Activated T-cell treated with anti-CD3 and anti-CD28 coated beads, Interleukin-2, amount 50 U/mL, for 72 hours (primary cell): Measurements from ENCODE around the gene MIGA1. TPM values are rescaled to one million over a fixed set of nuclear protein-coding genes. Genes with fewer than 3 reads are reported as not detected.
A peak's percentile ranks its signal among the peaks of the same experiment; 100 is the strongest.

Source experiments
- ATAC-seq, 2 donors: fragments of 150-1000 bp; cut with Tn5 transposase; replicated peaks in 1 of 2; 2 replicates each; pipeline ENCODE4 v1.10.0; 2021; ENCODE audit warnings: moderate library complexity in 2 of 2, mild to moderate bottlenecking in 1 of 2
- DNase-seq, 2 donors: peaks; one replicate each; pipeline ENCODE4 v3.0.0; 2021 to 2022; ENCODE audit warnings: mixed read lengths in 1 of 2
- H3K27ac Mint-ChIP-seq: one replicate; pipeline ENCODE4 v1.8.0; 2022; ENCODE audit warnings: mild to moderate bottlenecking, moderate library complexity, mixed read lengths
- H3K27me3 Mint-ChIP-seq: one replicate; pipeline ENCODE4 v1.8.0; 2022; ENCODE audit warnings: low read depth, mixed read lengths
- H3K36me3 Mint-ChIP-seq, 2 donors: one replicate each; pipeline ENCODE4 v1.8.0; 2022; ENCODE audit warnings: mixed read lengths in 2 of 2, mild to moderate bottlenecking in 1 of 2; ENCODE audit not compliant: insufficient read depth in 2 of 2
- H3K4me1 Mint-ChIP-seq: one replicate; pipeline ENCODE4 v1.8.0; 2022; ENCODE audit warnings: low read depth, mixed read lengths
- H3K4me3 Mint-ChIP-seq, 2 donors: one replicate each; pipeline ENCODE4 v1.8.0; 2022; ENCODE audit warnings: mild to moderate bottlenecking in 2 of 2, mixed read lengths in 2 of 2, moderate library complexity in 2 of 2
- H3K9me3 Mint-ChIP-seq, 2 donors: one replicate each; pipeline ENCODE4 v1.8.0; 2022; ENCODE audit warnings: mixed read lengths in 2 of 2
- total RNA-seq, 2 donors: library from RNA; stranded (reverse); gene quantifications; one replicate each; pipeline ENCODE4 v1.2.3, GENCODE V29; 2022

MIGA1 gene
- total RNA-seq, 2 donors from 2014 or later = 11.9 to 12.4 TPM

DNA sequence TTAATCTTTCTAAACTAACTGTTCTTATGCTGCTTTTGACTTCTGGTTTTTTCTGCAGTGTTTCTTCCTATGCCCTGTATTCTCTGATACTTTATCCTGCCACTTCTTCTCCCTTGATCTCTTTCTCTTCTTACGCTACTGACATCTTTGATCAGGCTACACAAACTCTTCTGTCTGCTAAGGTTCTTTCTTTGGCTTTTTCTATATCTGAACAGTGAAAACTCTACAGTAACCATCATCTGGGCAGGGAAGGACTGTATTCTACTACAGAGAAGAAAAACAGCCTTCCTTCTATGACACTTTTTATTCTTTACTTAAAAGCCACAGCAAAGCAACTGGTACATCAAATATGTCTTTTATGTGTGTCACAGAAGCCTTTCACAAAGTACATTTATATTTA is 101.6 kb downstream of the MIGA1 start:
- Mint-ChIP-seq H3K27me3 (no peaks in the 10 kb centered on the region), H3K4me3 (no peak overlapping the region), H3K4me1 (no peaks in the 10 kb centered on the region), H3K27ac (no peak overlapping the region), H3K36me3 (no peaks in the 10 kb centered on the region), H3K9me3 (no peaks in the 10 kb centered on the region)
- ATAC-seq (no peak), DNase-seq (no peak)

DNA sequence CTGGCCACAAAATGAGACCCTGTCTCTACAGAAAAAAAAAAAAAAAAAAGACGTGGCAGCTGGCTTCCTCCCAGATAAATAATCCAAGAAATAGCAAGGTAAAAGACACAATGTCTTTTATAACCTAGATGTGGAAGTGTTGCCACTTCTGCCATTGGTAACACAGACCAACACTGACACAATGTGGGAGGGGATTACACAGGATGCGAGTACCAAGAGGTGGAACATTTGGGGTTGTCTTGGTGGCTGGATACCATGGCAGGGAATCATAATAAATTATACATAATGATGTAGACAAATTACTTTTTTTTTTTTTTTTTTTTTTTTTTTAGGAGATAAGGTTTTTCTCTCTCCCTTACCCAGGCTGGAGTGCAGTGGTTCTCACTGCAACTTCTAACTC is 103.0 kb downstream of the MIGA1 start:
- H3K4me3 Mint-ChIP-seq = no peak overlapping the region
- no peak for ATAC-seq
- no peaks in the 10 kb centered on the region for H3K4me1 Mint-ChIP-seq
- DNase-seq = no peak
- no peak overlapping the region for H3K27ac Mint-ChIP-seq
- no peaks in the 10 kb centered on the region for H3K27me3 Mint-ChIP-seq
- peaks cover 0 to 1% of the 10 kb centered on the region in 2 donors for H3K36me3 Mint-ChIP-seq
- H3K9me3 Mint-ChIP-seq = no peaks in the 10 kb centered on the region

DNA sequence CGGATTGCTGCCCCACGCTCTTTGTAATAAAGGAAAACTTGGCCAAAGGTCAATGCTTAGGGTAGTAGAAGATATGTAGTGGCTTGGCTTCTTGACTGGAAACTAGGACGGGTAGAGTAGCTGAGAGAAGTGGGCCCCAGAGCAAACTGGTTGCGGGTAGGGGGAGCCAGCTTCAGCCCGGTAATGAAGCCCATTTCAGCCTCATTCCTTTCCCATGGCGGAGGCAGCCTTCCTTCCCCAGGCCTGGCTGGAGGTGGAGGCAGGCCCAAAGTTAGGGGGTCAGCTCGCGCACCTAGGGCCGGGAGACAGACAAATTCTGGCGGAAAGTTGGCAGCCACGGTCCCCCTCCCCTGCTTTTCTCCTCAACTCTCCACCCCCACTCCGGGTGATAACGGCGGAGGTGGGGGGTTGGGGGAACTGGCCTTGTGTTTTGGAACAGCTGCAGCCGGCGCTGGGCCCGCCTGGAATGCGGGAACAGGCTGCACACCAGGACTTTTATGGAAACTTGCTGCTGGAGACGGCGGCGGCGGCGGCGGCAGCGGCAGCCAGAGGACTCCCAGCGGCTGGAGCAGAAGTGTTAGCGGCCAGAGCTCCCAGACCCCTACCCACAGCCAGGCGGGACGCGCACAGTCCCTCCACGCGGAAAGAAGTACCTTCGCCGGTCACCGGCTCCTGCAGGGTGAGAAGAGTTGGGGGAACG is 108.8 kb downstream of the MIGA1 start, which contains the start of gene NEXN:
NEXN (plus strand) TSS at position 544 of the 700 bp plus-strand sequence. CDS start 27,483 bp downstream, outside the sequence.
- peak within 1 kb of the TSS; percentile 70 to 86 for H3K4me3 Mint-ChIP-seq
- peaks cover 0 to 3% of the 10 kb centered on the region in 2 donors for H3K36me3 Mint-ChIP-seq
- DNase-seq (no peak), ATAC-seq (peak in 1 of 2 donors; percentile 44)
- H3K27me3 Mint-ChIP-seq = peaks cover 18% of the 10 kb centered on the region
- H3K9me3 Mint-ChIP-seq = no peaks in the 10 kb centered on the region
- H3K4me1 Mint-ChIP-seq = peaks cover 15% of the 10 kb centered on the region
- no peak within 1 kb of the TSS for H3K27ac Mint-ChIP-seq

DNA sequence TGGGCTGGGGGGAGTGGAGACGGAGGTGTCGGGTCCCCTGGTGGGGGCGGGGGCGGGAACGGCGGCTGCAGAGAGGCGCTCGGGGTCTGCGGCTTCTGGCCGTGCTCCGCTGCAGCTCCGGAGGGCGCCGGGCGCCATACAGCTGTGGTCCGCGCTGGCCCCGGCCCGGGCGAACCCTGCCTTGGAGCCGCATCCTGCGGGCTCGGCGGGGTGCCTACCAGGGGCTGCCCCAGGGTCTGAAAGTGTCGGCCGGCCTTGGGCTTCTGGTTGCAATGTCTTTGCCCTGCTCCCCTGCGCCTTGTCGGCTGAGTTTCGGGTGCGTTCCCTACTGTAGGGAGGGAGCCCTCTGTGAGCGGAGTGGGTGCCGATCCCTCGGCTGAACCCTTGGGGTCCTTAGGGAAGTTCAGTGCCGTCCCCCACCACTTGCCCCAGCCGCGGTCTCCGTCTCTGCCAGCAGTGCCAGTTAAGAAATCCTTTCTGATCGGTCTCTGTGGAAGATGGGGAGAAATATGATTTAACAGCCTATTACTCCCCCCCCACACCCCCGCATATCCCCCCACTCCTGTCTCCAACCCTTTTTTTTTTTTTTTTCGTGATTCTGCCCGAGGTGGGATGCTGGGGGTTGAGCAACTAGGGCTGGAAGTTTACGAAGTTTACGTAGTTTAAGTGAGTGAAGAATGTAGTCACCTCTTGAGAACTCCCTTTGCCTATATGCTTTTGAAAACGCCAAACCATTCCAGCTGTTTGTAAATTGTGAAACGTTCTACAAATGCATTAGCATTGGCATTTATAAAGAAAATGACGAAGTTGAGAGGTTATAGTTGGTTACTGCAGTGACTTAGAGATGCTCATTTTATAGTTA is 109.6 kb downstream of the MIGA1 start:
- peak; percentile 38 to 43 for DNase-seq

DNA sequence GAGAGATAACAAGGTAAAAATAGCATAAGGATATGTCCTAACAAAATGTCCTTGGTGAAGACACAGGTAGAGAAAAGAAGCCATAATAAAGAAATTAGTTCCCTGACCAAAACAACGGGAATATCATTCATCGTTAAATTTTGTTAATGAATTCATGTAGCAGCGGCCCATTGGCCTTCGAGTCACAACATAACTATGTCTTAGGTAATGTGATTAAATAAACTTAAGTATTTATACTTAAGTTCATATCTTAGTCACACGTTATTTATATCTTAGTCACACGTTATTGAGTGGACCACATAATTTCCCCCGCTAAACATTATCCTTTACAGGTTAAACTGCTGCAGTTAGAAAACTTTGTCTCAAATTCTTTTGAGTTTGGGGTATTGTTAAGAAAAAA is 110.2 kb downstream of the MIGA1 start:
- peaks cover 18% of the 10 kb centered on the region for H3K27me3 Mint-ChIP-seq
- DNase-seq (no peak), ATAC-seq (no peak)
- no peaks in the 10 kb centered on the region for H3K9me3 Mint-ChIP-seq
- peak overlapping the region; percentile 70 to 86 for H3K4me3 Mint-ChIP-seq
- H3K36me3 Mint-ChIP-seq = peaks cover 0 to 3% of the 10 kb centered on the region in 2 donors
- no peak overlapping the region for H3K27ac Mint-ChIP-seq
- H3K4me1 Mint-ChIP-seq = peaks cover 15% of the 10 kb centered on the region

More for the DNA sequence above, 109.6 kb downstream of the MIGA1 start:
- H3K27ac Mint-ChIP-seq = no peak overlapping the region
- ATAC-seq = peak; percentile 83 to 87
- peaks cover 15% of the 10 kb centered on the region for H3K4me1 Mint-ChIP-seq
- no peaks in the 10 kb centered on the region for H3K9me3 Mint-ChIP-seq
- H3K4me3 Mint-ChIP-seq = peak overlapping the region; percentile 70 to 86
- peaks cover 18% of the 10 kb centered on the region for H3K27me3 Mint-ChIP-seq
- H3K36me3 Mint-ChIP-seq = peaks cover 0 to 3% of the 10 kb centered on the region in 2 donors

DNA sequence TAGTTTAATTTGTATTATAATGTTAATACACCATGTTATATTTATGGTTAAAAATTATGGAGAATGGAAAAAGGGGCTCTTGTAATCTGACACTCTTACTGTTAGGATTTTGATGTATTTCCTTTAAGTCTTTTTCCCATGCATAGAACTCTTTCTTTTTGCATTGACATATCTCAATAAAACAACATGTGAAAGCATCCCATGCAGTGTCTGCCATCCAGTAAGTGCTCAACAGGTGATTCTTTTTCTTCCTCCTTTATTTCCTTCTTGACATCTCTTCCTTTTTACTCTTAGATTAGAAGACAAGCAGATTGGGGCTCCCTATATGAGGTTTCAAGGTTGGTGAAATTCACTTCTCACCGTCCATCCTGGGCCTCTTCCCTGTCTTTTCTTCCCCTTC is 111.8 kb downstream of the MIGA1 start:
- Mint-ChIP-seq H3K4me3 (no peak overlapping the region), H3K36me3 (peaks cover under 1 to 3% of the 10 kb centered on the region in 2 donors), H3K9me3 (peaks cover 0 to under 1% of the 10 kb centered on the region in 2 donors), H3K4me1 (peaks cover 15% of the 10 kb centered on the region), H3K27ac (no peak overlapping the region), H3K27me3 (peaks cover 18% of the 10 kb centered on the region)
- ATAC-seq (no peak), DNase-seq (no peak)

DNA sequence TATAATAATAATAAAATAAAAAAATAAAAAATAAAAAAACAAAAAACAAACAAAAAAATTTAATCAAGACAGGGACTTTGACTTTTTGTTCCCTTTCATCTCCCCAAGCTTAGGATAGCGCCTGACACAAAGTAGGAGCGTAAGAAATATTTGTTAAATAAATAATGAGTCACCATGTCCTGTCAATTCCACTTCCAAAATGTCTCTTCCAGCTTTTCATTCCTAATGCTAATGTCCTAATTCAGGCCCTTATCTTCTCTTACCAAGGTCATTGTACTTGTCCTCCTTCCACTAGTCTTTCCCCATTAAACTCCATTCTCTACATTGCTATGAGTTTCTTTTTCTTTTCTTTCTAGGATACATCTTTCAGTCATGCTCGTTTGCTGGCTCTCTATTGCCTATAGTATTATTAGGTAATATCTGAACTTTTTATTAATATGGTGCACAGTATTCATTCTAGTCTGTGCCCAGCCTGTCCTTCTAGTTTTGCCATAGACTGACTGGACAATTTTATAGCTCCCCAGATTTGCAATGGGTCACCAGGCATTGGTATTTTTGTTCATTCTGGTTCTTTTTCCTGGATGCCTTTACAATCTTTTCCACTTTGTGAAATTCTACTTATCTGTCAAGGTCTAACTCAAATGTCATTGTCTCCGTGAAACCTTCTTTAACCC is 120.3 kb downstream of the MIGA1 start:
- ATAC-seq = no peak
- Mint-ChIP-seq H3K9me3 (peaks cover 0 to 1% of the 10 kb centered on the region in 2 donors), H3K36me3 (peaks cover 0 to 2% of the 10 kb centered on the region in 2 donors), H3K4me1 (no peaks in the 10 kb centered on the region), H3K27ac (no peak overlapping the region), H3K27me3 (no peaks in the 10 kb centered on the region), H3K4me3 (no peak overlapping the region)
- DNase-seq = no peak

DNA sequence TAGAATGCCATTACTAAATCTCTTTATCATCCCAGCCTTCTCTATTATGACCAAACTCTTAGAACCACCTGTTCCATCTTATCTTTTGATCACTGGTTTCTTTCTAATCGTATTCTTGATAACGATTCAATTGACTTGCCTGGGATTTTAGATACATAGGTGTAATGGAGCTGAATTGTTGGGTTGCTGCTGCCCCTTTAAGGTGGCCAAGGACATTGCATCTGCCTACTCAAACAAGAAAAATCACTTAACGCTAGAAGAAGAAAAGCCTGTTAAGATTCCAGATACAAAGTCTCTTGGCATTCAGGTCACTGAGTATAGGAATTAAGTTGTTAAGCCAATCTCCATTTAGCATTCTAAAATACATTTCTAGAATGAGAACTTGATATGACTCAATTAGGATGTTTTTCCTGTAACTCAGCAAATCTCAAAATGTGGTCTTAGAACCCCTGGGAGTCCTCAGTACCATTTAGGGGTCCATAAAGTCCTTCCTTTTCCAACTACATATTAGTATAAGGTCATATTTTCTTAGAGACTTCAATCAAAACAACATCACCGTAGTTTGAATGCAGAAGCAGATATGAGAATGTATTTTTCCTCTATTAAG is 121.3 kb downstream of the MIGA1 start:
- peaks cover 0 to 2% of the 10 kb centered on the region in 2 donors for H3K36me3 Mint-ChIP-seq
- H3K27me3 Mint-ChIP-seq = no peaks in the 10 kb centered on the region
- DNase-seq = peak; percentile 6
- peaks cover 0 to 1% of the 10 kb centered on the region in 2 donors for H3K9me3 Mint-ChIP-seq
- no peaks in the 10 kb centered on the region for H3K4me1 Mint-ChIP-seq
- H3K4me3 Mint-ChIP-seq = no peak overlapping the region
- no peak for ATAC-seq
- no peak overlapping the region for H3K27ac Mint-ChIP-seq

DNA sequence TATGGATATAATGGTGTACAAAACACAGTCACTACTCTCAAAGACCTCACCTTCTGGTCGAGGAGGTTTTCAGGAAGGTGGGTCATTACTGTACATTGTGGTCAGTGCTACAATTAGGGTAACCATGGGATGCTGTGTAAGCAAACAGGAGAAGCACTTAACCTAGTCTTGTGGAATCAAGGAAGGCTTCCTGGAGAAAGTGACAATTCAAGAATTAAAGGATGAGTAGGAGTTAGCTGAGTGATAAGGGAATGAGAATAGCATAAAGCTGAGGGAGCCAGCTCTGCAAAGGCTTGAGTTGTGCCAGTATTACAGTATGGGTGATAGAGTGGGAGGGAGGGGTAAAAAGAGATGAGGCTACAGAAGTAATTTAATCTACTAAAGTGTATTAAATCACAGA is 126.2 kb downstream of the MIGA1 start:
- Mint-ChIP-seq H3K9me3 (no peaks in the 10 kb centered on the region), H3K27ac (no peak overlapping the region), H3K27me3 (no peaks in the 10 kb centered on the region), H3K4me3 (no peak overlapping the region), H3K4me1 (no peaks in the 10 kb centered on the region), H3K36me3 (no peaks in the 10 kb centered on the region)
- ATAC-seq = no peak
- DNase-seq = no peak

DNA sequence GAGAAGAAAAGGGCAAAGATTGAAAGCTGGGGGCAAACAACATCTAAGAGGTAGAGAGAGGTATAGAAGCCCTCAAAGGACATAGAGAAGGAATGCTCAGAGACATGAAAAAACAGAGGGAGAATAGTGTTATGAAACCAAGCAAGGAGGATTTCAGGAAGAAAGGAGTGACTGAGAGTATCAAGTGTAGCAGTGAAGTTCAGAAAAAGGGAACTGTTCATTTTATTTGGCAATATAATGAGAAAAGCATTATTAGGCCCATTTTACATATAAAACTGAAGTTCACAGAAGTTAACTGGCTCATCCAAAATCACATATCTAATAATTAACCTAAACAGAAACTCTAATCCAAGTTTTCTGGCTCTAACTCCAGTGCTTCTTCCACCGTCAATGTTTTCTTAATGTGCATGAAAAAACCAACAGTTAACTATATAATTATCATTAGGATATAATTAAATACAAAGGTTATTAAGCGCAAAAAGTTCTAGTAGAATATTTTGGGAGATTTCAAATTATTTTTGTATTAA is 126.6 kb downstream of the MIGA1 start:
- Mint-ChIP-seq H3K9me3 (no peaks in the 10 kb centered on the region), H3K36me3 (no peaks in the 10 kb centered on the region), H3K27me3 (no peaks in the 10 kb centered on the region), H3K4me1 (no peaks in the 10 kb centered on the region), H3K27ac (no peak overlapping the region), H3K4me3 (no peak overlapping the region)
- no peak for DNase-seq
- ATAC-seq = no peak

DNA sequence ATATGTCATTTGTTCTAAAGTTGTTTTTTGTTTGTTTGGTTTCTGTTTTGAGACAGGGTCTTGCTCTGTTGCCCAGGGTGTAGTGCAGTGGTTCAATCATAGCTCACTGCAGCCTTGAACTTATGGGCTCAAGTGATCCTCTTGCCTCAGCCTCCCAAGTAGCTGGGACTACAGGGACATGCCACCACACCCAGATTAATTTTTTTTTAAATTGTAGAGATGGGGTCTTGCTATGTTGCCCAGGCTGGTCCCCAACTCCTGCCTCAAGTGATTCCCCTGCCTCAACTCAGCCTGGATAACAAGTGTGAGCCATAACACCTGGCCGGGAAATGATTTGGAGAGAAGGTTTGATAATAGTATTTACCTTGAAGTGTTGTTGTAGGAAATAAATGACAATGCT is 127.2 kb downstream of the MIGA1 start:
- no peak for DNase-seq
- Mint-ChIP-seq H3K4me1 (no peaks in the 10 kb centered on the region), H3K27ac (no peak overlapping the region), H3K9me3 (no peaks in the 10 kb centered on the region), H3K4me3 (no peak overlapping the region), H3K36me3 (no peaks in the 10 kb centered on the region), H3K27me3 (no peaks in the 10 kb centered on the region)
- no peak for ATAC-seq

DNA sequence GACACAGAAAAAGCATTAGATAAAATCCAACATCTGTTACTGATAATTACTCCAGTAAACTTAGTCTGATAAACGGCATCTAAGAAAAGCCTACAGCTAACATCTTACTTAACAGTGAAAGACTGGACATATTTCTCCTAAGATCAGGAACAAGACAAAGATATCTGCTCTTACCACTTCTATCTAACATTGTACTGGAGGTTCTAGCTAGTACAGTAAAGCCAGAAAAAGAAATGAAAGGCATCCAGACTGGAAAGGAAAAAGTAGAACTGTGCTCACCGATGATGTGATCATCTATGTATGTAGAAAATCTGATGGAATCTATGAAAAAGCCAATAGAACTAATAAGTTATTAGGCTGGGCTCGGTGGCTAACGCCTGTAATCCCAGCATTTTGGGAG is 130.7 kb downstream of the MIGA1 start:
- Mint-ChIP-seq H3K4me1 (no peaks in the 10 kb centered on the region), H3K27me3 (no peaks in the 10 kb centered on the region), H3K4me3 (no peak overlapping the region), H3K27ac (no peak overlapping the region), H3K36me3 (no peaks in the 10 kb centered on the region), H3K9me3 (no peaks in the 10 kb centered on the region)
- DNase-seq = no peak
- no peak for ATAC-seq
